WTC11 (cell line): ENCODE measurements around the gene MAPK11. TPM values are rescaled to one million over a fixed set of nuclear protein-coding genes. Genes with fewer than 3 reads are reported as not detected.

Source experiments
- ATAC-seq: fragments of 200-7000 bp; cut with Tn5 transposase; 2 replicates; pipeline ENCODE4 v1.10.0; 2021; ENCODE audit warnings: mild to moderate bottlenecking, moderate library complexity
- CTCF ChIA-PET: fragments of 300-600 bp; sonication (Branson Sonifier 250); formaldehyde crosslinking; loops from one replicate; lab custom pipeline; 2021; ENCODE audit warnings: antibody characterized with exemption; lab: Charles Lee
- POLR2A ChIA-PET: fragments of 350-600 bp; sonication (Branson Sonifier 250); formaldehyde crosslinking; loops from one replicate; lab custom pipeline; 2021; ENCODE audit warnings: antibody characterized with exemption; lab: Charles Lee
- DNase-seq: peaks from one replicate; pipeline ENCODE4 v3.0.0; 2021; ENCODE audit warnings: low spot score
- H3K27ac Mint-ChIP-seq: 2 replicates; pipeline ENCODE4 v1.8.0; 2021; ENCODE audit warnings: mixed read lengths
- H3K27me3 Mint-ChIP-seq: 2 replicates; pipeline ENCODE4 v1.8.0; 2021; ENCODE audit warnings: low read depth, mild to moderate bottlenecking, moderate library complexity, mixed read lengths
- H3K36me3 Mint-ChIP-seq: 2 replicates; pipeline ENCODE4 v1.8.0; 2021; ENCODE audit warnings: mixed read lengths
- H3K4me1 Mint-ChIP-seq: 2 replicates; pipeline ENCODE4 v1.8.0; 2022; ENCODE audit warnings: mixed read lengths
- H3K4me3 Mint-ChIP-seq: 2 replicates; pipeline ENCODE4 v1.8.0; 2021; ENCODE audit warnings: mild to moderate bottlenecking, moderate library complexity, mixed read lengths
- H3K9me3 Mint-ChIP-seq: 2 replicates; pipeline ENCODE4 v1.8.0; 2021; ENCODE audit warnings: mixed read lengths
- AR ChIP-seq: fragments of 250-450 bp; sonication (Bioruptor Pico); IDR thresholded peaks from 2 replicates; pipeline ENCODE4 v1.9.0; 2021; ENCODE audit warnings: mild to moderate bottlenecking
- ATF2 ChIP-seq: sonication (generic); formaldehyde crosslinking; IDR thresholded peaks from 2 replicates; pipeline ENCODE4 v1.8.1; 2022; ENCODE audit warnings: low read depth, missing genetic modification reagents, borderline replicate concordance
- ATF6 ChIP-seq: sonication (generic); formaldehyde crosslinking; IDR thresholded peaks from 2 replicates; pipeline ENCODE4 v1.8.1; 2023; ENCODE audit warnings: mild to moderate bottlenecking, missing genetic modification reagents
- CTCF ChIP-seq: fragments of 200-600 bp; IDR thresholded peaks from 2 replicates; pipeline ENCODE4 v1.8.0; 2022; ENCODE audit warnings: antibody characterized with exemption
- ETV6 ChIP-seq: sonication (generic); formaldehyde crosslinking; IDR thresholded peaks from 2 replicates; pipeline ENCODE4 v1.8.1; 2022; ENCODE audit warnings: mild to moderate bottlenecking, missing genetic modification reagents
- GTF2I ChIP-seq: fragments of 250-450 bp; sonication (Bioruptor Pico); conservative IDR thresholded peaks from 2 replicates; pipeline ENCODE4 v1.4.0; 2021; ENCODE audit warnings: mild to moderate bottlenecking
- IRF1 ChIP-seq: sonication (generic); formaldehyde crosslinking; IDR thresholded peaks from 2 replicates; pipeline ENCODE4 v1.8.0; 2023; ENCODE audit warnings: missing genetic modification reagents
- MLX ChIP-seq: sonication (generic); formaldehyde crosslinking; IDR thresholded peaks from 2 replicates; pipeline ENCODE4 v1.8.1; 2023; ENCODE audit warnings: mild to moderate bottlenecking, missing genetic modification reagents, moderate library complexity
- NR2C2 ChIP-seq: sonication (generic); formaldehyde crosslinking; IDR thresholded peaks from 2 replicates; pipeline ENCODE4 v1.8.0; 2022; ENCODE audit warnings: mild to moderate bottlenecking, missing genetic modification reagents
- RELA ChIP-seq: sonication (generic); formaldehyde crosslinking; IDR thresholded peaks from 2 replicates; pipeline ENCODE4 v1.8.1; 2022; ENCODE audit warnings: missing genetic modification reagents, mild to moderate bottlenecking, borderline replicate concordance
- TEAD1 ChIP-seq: sonication (generic); formaldehyde crosslinking; IDR thresholded peaks from 2 replicates; pipeline ENCODE4 v1.8.0; 2022; ENCODE audit warnings: mild to moderate bottlenecking, missing genetic modification reagents
- ZBTB43 ChIP-seq: sonication (generic); formaldehyde crosslinking; IDR thresholded peaks from 2 replicates; pipeline ENCODE4 v1.8.1; 2023; ENCODE audit warnings: mild to moderate bottlenecking, missing genetic modification reagents
- ZMAT4 ChIP-seq: fragments of 250-450 bp; sonication (Bioruptor Pico); IDR thresholded peaks from 2 replicates; pipeline ENCODE4 v1.9.0; 2021; ENCODE audit warnings: mild to moderate bottlenecking
- ZNF317 ChIP-seq: sonication (generic); formaldehyde crosslinking; IDR thresholded peaks from 2 replicates; pipeline ENCODE4 v1.8.1; 2023; ENCODE audit warnings: low read depth, mild to moderate bottlenecking, moderate library complexity, missing genetic modification reagents, borderline replicate concordance
- ZNF671 ChIP-seq: fragments of 250-450 bp; sonication (Bioruptor Pico); IDR thresholded peaks from 2 replicates; pipeline ENCODE4 v1.8.0; 2021; ENCODE audit warnings: mild to moderate bottlenecking
- ZSCAN18 ChIP-seq: fragments of 250-450 bp; sonication (Bioruptor Pico); IDR thresholded peaks from 2 replicates; pipeline ENCODE4 v2.1.2; 2022; ENCODE audit warnings: mild to moderate bottlenecking, moderate library complexity
- total RNA-seq: library from RNA; stranded (reverse); gene quantifications from 3 replicates; pipeline ENCODE4 v1.2.3, GENCODE V29; 2021

Gene MAPK11
- total RNA-seq, 1 experiment from 2014 or later, result 2.3 TPM

- CTCF ChIA-PET, result interaction anchor here (3.5 kb wide), 1 partner anchor 10 kb away, joined by 15 read pairs; no protein-coding TSS in a partner anchor
- Mint-ChIP-seq H3K27me3 (no peaks in the 10 kb centered on the region), H3K4me3 (no peak overlapping the region), H3K27ac (no peak overlapping the region), H3K36me3 (peaks cover 18% of the 10 kb centered on the region), H3K4me1 (no peaks in the 10 kb centered on the region), H3K9me3 (no peaks in the 10 kb centered on the region)
- DNase-seq (no peak), ATAC-seq (no peak)
- POLR2A ChIA-PET, result no interaction called here
- no peak for TF ChIP-seq RELA
- no peak for TF ChIP-seq ZNF671 (CRISPR knock-in tag)
- TF ChIP-seq NR2C2 (CRISPR knock-in tag), result no peak
- no peak for TF ChIP-seq MLX (CRISPR knock-in tag)
- no peak for TF ChIP-seq ZSCAN18
- TF ChIP-seq TEAD1 (CRISPR knock-in tag), result no peak
- TF ChIP-seq ETV6 (CRISPR knock-in tag), result no peak
- TF ChIP-seq GTF2I, result no peak
- TF ChIP-seq CTCF, result no peak
- no peak for TF ChIP-seq ZNF317 (CRISPR knock-in tag)
- TF ChIP-seq IRF1 (CRISPR knock-in tag), result no peak
- no peak for TF ChIP-seq AR (CRISPR knock-in tag)
Measured at GRCh38 chr22:50226875-50227165, 43.4 kb downstream of the MAPK11 start.

- Mint-ChIP-seq H3K4me3 (no peak overlapping the region), H3K4me1 (no peaks in the 10 kb centered on the region), H3K27me3 (no peaks in the 10 kb centered on the region), H3K27ac (no peak overlapping the region), H3K9me3 (no peaks in the 10 kb centered on the region), H3K36me3 (peaks cover 19% of the 10 kb centered on the region)
- no peak for DNase-seq
- CTCF ChIA-PET, result interaction anchor here (3.5 kb wide), 1 partner anchor 11 kb away, joined by 15 read pairs; no protein-coding TSS in a partner anchor
- POLR2A ChIA-PET, result no interaction called here
- TF ChIP-seq ATF2 (CRISPR knock-in tag), result no peak
- no peak for TF ChIP-seq ATF6
- no peak for TF ChIP-seq ZMAT4 (CRISPR knock-in tag)
- no peak for TF ChIP-seq ZBTB43 (CRISPR knock-in tag)
- ATAC-seq, result no peak
Measured at GRCh38 chr22:50226063-50226874, 43.9 kb downstream of the MAPK11 start.
